Measurements from ENCODE around the gene DCLRE1C.
"Not testable (repeated sequence)": the region's sequence is repeated elsewhere in the genome, so short reads cannot be mapped to it uniquely, and the experiment has no call there.

DCLRE1C gene

GRCh38 chr10:14917827-14918226 lies 36.1 kb downstream of the DCLRE1C start:
- Histone ChIP-seq H3K4me3 (ENCODE audit: low read depth, low read length) (no peak overlapping the region), H3K9me3 (ENCODE audit: severe bottlenecking) (no peaks in the 10 kb centered on the region), H3K27me3 (ENCODE audit: insufficient read depth, low read depth, severe bottlenecking) (no peaks in the 10 kb centered on the region), H3K27ac (no peak overlapping the region), H3K36me3 (peaks cover 17% of the 10 kb centered on the region)
- no peak for DNase-seq
- TF ChIP-seq CTCF (IDR thresholded peaks at IDR 0.05; ENCODE audit: low read depth, low read length): no peak

GRCh38 chr10:14916600-14916999 lies 37.3 kb downstream of the DCLRE1C start:
- no peaks in the 10 kb centered on the region for H3K27me3 ChIP-seq (ENCODE audit: insufficient read depth, low read depth, severe bottlenecking)
- H3K36me3 ChIP-seq: peaks cover 17% of the 10 kb centered on the region
- H3K27ac ChIP-seq: no peak overlapping the region
- no peak overlapping the region for H3K4me3 ChIP-seq (ENCODE audit: low read depth, low read length)
- H3K9me3 ChIP-seq (ENCODE audit: severe bottlenecking): no peaks in the 10 kb centered on the region
- no peak for DNase-seq
- no peak for TF ChIP-seq CTCF (IDR thresholded peaks at IDR 0.05; ENCODE audit: low read depth, low read length)

DNA sequence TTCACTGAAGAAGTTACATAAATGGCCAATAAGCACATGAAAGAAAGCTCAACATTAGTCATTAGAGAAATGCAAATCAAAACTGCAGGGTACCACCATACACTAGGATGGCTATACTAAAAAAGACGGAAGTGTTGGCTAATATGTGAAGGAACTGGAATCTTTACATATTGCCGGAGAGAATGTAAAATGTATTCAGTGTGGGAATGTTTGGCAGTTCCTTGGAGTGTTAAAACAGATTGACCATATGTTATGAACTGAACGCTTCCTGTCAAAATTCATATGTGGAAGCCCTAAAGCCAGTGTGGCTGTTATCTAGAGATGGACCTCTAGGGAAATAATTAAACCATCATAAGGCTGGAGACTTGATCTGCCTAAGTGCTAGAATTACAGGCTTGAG lies 42.1 kb downstream of the DCLRE1C start:
- Histone ChIP-seq H3K4me3 (ENCODE audit: low read depth, low read length) (no peak overlapping the region), H3K27ac (no peak overlapping the region), H3K27me3 (ENCODE audit: insufficient read depth, low read depth, severe bottlenecking) (no peaks in the 10 kb centered on the region), H3K36me3 (peaks cover 8% of the 10 kb centered on the region), H3K9me3 (ENCODE audit: severe bottlenecking) (no peaks in the 10 kb centered on the region)
- no peak for TF ChIP-seq CTCF (IDR thresholded peaks at IDR 0.05; ENCODE audit: low read depth, low read length)
- no peak for DNase-seq

DNA sequence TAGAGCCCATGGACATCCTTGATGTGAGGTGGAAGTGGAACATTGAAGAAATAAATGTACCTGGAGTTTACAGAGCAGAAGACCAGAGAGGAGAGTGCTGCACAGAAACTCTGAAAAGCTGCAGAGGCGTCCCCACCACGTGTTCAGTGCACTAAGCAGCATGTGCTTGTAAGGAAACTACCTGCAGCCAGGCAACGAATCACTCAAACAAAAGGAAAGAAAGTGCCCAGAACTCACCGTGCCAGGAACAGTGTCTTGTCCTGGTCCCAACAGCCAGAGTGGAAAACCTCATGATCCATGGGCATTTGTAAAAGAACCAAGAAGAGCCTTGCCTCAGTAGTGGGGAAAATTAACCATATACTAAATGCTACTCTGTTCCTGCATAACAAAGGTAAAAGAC lies 42.9 kb downstream of the DCLRE1C start:
- Histone ChIP-seq H3K27me3 (ENCODE audit: insufficient read depth, low read depth, severe bottlenecking) (no peaks in the 10 kb centered on the region), H3K36me3 (peaks cover 9% of the 10 kb centered on the region), H3K4me3 (ENCODE audit: low read depth, low read length) (no peak overlapping the region), H3K9me3 (ENCODE audit: severe bottlenecking) (no peaks in the 10 kb centered on the region), H3K27ac (no peak overlapping the region)
- TF ChIP-seq CTCF (IDR thresholded peaks at IDR 0.05; ENCODE audit: low read depth, low read length): no peak
- DNase-seq: no peak

- Histone ChIP-seq H3K36me3 (peaks cover 19% of the 10 kb centered on the region), H3K9me3 (ENCODE audit: severe bottlenecking) (no peaks in the 10 kb centered on the region), H3K4me3 (ENCODE audit: low read depth, low read length) (no peak overlapping the region), H3K27ac (no peak overlapping the region), H3K27me3 (ENCODE audit: insufficient read depth, low read depth, severe bottlenecking) (no peaks in the 10 kb centered on the region)
- no peak for TF ChIP-seq CTCF (IDR thresholded peaks at IDR 0.05; ENCODE audit: low read depth, low read length)
- DNase-seq: no peak
These were observed 44.8 kb downstream of the DCLRE1C start for GRCh38 chr10:14909101-14909500.

GRCh38 chr10:14907591-14907990 lies 46.3 kb downstream of the DCLRE1C start:
- not testable (repeated sequence) for H3K27me3 ChIP-seq (ENCODE audit: insufficient read depth, low read depth, severe bottlenecking); H3K4me3 ChIP-seq (ENCODE audit: low read depth, low read length); H3K27ac ChIP-seq; H3K9me3 ChIP-seq (ENCODE audit: severe bottlenecking); DNase-seq
- H3K36me3 ChIP-seq: peaks cover 19% of the 10 kb centered on the region

Measured in WERI-Rb-1 (cell line).